Parathyroid adenoma (tissue), 2 donors: ENCODE data around the gene RTTN.
A peak's percentile ranks its signal among the peaks of the same experiment; 100 is the strongest.

ENCODE experiments used
- H2AFZ ChIP-seq: fragments of 300-600 bp; sonication (generic); one replicate; pipeline ENCODE4 v1.7.0; 2017; ENCODE audit warnings: antibody characterized with exemption, mild to moderate bottlenecking
- H3K27ac ChIP-seq: fragments of 300-600 bp; sonication (generic); one replicate; pipeline ENCODE4 v1.7.0; 2017
- H3K27me3 ChIP-seq: fragments of 300-600 bp; sonication (generic); one replicate; pipeline ENCODE4 v1.7.0; 2017; ENCODE audit warnings: low read length; ENCODE audit not compliant: control insufficient read depth, insufficient read depth
- H3K36me3 ChIP-seq: fragments of 300-600 bp; sonication (generic); one replicate; pipeline ENCODE4 v1.7.0; 2017; ENCODE audit warnings: low read length; ENCODE audit not compliant: control insufficient read depth, insufficient read depth
- H3K4me1 ChIP-seq: fragments of 300-600 bp; sonication (generic); one replicate; pipeline ENCODE4 v1.7.0; 2017; ENCODE audit warnings: control low read depth
- H3K4me2 ChIP-seq: fragments of 300-600 bp; sonication (generic); one replicate; pipeline ENCODE4 v1.7.0; 2017; ENCODE audit warnings: low read length
- H3K4me3 ChIP-seq: fragments of 300-600 bp; sonication (generic); one replicate; pipeline ENCODE4 v1.7.0; 2017; ENCODE audit warnings: low read depth, low read length
- H3K79me2 ChIP-seq: fragments of 300-600 bp; sonication (generic); one replicate; pipeline ENCODE4 v1.7.0; 2017; ENCODE audit warnings: control low read depth
- H3K9ac ChIP-seq: fragments of 300-600 bp; sonication (generic); one replicate; pipeline ENCODE4 v1.7.0; 2017; ENCODE audit warnings: mild to moderate bottlenecking
- H3K9me3 ChIP-seq: fragments of 300-600 bp; sonication (generic); one replicate; pipeline ENCODE4 v1.7.0; 2017; ENCODE audit warnings: low read length; ENCODE audit not compliant: control insufficient read depth
- TF ChIP-seq, protein P1 (sequence below): fragments of 300-600 bp; sonication (generic); IDR thresholded peaks from one replicate; pipeline ENCODE4 v1.7.0; 2017; ENCODE audit warnings: antibody characterized with exemption, mild to moderate bottlenecking
- donor health status: primary hyperparathyroidism.

RTTN gene

GRCh38 chr18:69956665-69957620, 248.5 kb downstream of the RTTN start:
- Histone ChIP-seq H3K79me2 (no peaks in the 10 kb centered on the region), H3K4me1 (no peaks in the 10 kb centered on the region), H3K27ac (no peak overlapping the region), H3K27me3 (no peaks in the 10 kb centered on the region), H3K4me3 (no peak overlapping the region), H3K36me3 (no peaks in the 10 kb centered on the region), H2AFZ (no peak overlapping the region), H3K4me2 (no peak overlapping the region), H3K9ac (no peak overlapping the region), H3K9me3 (no peaks in the 10 kb centered on the region)
- TF ChIP-seq, protein P1, sequence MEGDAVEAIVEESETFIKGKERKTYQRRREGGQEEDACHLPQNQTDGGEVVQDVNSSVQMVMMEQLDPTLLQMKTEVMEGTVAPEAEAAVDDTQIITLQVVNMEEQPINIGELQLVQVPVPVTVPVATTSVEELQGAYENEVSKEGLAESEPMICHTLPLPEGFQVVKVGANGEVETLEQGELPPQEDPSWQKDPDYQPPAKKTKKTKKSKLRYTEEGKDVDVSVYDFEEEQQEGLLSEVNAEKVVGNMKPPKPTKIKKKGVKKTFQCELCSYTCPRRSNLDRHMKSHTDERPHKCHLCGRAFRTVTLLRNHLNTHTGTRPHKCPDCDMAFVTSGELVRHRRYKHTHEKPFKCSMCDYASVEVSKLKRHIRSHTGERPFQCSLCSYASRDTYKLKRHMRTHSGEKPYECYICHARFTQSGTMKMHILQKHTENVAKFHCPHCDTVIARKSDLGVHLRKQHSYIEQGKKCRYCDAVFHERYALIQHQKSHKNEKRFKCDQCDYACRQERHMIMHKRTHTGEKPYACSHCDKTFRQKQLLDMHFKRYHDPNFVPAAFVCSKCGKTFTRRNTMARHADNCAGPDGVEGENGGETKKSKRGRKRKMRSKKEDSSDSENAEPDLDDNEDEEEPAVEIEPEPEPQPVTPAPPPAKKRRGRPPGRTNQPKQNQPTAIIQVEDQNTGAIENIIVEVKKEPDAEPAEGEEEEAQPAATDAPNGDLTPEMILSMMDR, result no peak

GRCh38 chr18:69956057-69956456, 249.4 kb downstream of the RTTN start:
- no peaks in the 10 kb centered on the region for H3K27me3 ChIP-seq
- no peak overlapping the region for H3K27ac ChIP-seq
- H3K36me3 ChIP-seq, result no peaks in the 10 kb centered on the region
- no peak overlapping the region for H2AFZ ChIP-seq
- no peaks in the 10 kb centered on the region for H3K9me3 ChIP-seq
- no peak overlapping the region for H3K4me2 ChIP-seq
- no peaks in the 10 kb centered on the region for H3K79me2 ChIP-seq
- no peak overlapping the region for H3K4me3 ChIP-seq
- TF ChIP-seq, protein P1, result no peak
- no peaks in the 10 kb centered on the region for H3K4me1 ChIP-seq
- no peak overlapping the region for H3K9ac ChIP-seq

- H3K9me3 ChIP-seq, result no peaks in the 10 kb centered on the region
- H3K4me2 ChIP-seq, result no peak overlapping the region
- H3K27me3 ChIP-seq, result no peaks in the 10 kb centered on the region
- no peak overlapping the region for H3K4me3 ChIP-seq
- TF ChIP-seq, protein P1, result no peak
- H3K9ac ChIP-seq, result no peak overlapping the region
- H3K79me2 ChIP-seq, result no peaks in the 10 kb centered on the region
- H3K4me1 ChIP-seq, result peaks cover 3% of the 10 kb centered on the region
- no peaks in the 10 kb centered on the region for H3K36me3 ChIP-seq
- H3K27ac ChIP-seq, result no peak overlapping the region
- H2AFZ ChIP-seq, result peak overlapping the region; percentile 38
Observed at GRCh38 chr18:69954719-69955480, 250.6 kb downstream of the RTTN start.

DNA sequence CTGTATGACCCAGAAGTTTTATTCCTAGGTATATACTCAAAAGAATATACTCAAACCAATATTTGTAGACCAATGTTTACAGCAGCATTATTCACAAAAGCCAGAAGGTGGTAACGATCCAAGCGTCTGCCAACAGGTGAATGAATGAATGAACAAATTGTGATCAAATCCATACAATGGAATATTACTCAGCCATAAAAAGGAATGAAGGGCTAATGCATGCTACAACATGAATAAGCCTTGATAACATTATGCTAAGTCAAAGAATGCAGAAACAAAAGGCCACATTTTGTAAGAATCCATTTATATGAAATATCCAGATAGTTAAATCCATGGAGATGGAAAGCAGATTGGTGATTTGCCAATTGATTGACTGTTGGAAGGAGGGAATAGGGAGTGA, 252.3 kb downstream of the RTTN start:
- Histone ChIP-seq H3K4me2 (no peak overlapping the region), H3K4me1 (peaks cover 3% of the 10 kb centered on the region), H3K9me3 (no peaks in the 10 kb centered on the region), H3K9ac (no peak overlapping the region), H3K27me3 (no peaks in the 10 kb centered on the region), H3K27ac (no peak overlapping the region), H3K36me3 (no peaks in the 10 kb centered on the region), H3K79me2 (no peaks in the 10 kb centered on the region), H3K4me3 (no peak overlapping the region), H2AFZ (no peak overlapping the region)
- TF ChIP-seq, protein P1, result no peak
